Measurements from ENCODE around the gene NHEJ1. TPM values are rescaled to one million over a fixed set of nuclear protein-coding genes. Genes with fewer than 3 reads are reported as not detected.

NHEJ1 gene
- total RNA-seq, 1 experiment from 2014 or later = 20.8 TPM

DNA sequence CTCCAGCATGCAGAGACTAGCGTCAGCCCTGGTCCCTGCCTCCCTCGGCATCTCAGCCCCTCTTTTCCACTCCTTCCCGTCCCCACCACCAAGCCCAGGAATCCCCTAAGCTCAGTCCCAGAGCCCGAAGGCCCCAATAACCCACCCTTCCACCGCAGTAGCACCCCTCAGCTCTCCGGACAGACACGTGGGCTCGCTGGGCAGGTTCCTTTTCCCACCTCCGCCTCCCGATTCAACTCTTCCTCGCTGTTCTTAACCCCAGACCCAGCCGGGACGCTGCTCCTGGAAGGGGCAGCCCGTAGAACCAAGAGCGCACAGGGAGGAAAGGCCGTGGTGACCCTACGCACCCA is 101.3 kb downstream of the NHEJ1 start:
- Histone ChIP-seq H3K18ac (ENCODE audit: insufficient read length, low read depth, low read length) (no peak overlapping the region), H2BK5ac (ENCODE audit: insufficient read length, low read length) (no peak overlapping the region), H2BK120ac (ENCODE audit: low read depth, low read length, poor library complexity, severe bottlenecking) (no peak overlapping the region), H4K8ac (replicated peaks; ENCODE audit: insufficient read length, low read depth, low read length) (no peak overlapping the region), H3K23me2 (ENCODE audit: insufficient read length, low read depth, low read length, poor library complexity, severe bottlenecking) (peaks cover 3% of the 10 kb centered on the region), H4K20me1 (ENCODE audit: control insufficient read depth, insufficient read depth, insufficient read length) (no peaks in the 10 kb centered on the region), H3K56ac (ENCODE audit: insufficient read length, low read depth, low read length) (no peak overlapping the region), H2BK12ac (ENCODE audit: insufficient read length, low read depth, low read length) (no peak overlapping the region), H3K14ac (ENCODE audit: insufficient read depth, low read length) (no peak overlapping the region), H3K23ac (ENCODE audit: insufficient read length, low read depth, low read length) (no peak overlapping the region), H4K91ac (ENCODE audit: insufficient read length, low read depth, low read length) (no peak overlapping the region), H3K4me2 (ENCODE audit: insufficient read depth, insufficient read length, low read length) (no peak overlapping the region), H3K9me3 (ENCODE audit: control insufficient read depth, low read depth, low read length) (no peaks in the 10 kb centered on the region), H3T11ph (ENCODE audit: low read length) (no peak overlapping the region), H2AFZ (ENCODE audit: low read length) (no peak overlapping the region), H3K4me1 (ENCODE audit: insufficient read depth, low read length) (no peaks in the 10 kb centered on the region), H3K4ac (ENCODE audit: low read depth, low read length) (no peak overlapping the region), H3K27me3 (ENCODE audit: insufficient read depth, low read length) (peaks cover 71% of the 10 kb centered on the region), H3K79me1 (ENCODE audit: insufficient read depth, low read depth, low read length, poor library complexity, severe bottlenecking) (no peaks in the 10 kb centered on the region), H3K27ac (ENCODE audit: insufficient read length, low read depth, low read length) (no peak overlapping the region), H3K9ac (ENCODE audit: extremely low read depth, insufficient read length, low read length) (no peak overlapping the region), H2BK15ac (ENCODE audit: low read depth, low read length) (no peak overlapping the region), H3K79me2 (ENCODE audit: insufficient read depth, low read length) (no peaks in the 10 kb centered on the region), H4K5ac (ENCODE audit: insufficient read length, low read depth, low read length) (no peak overlapping the region), H2AK5ac (ENCODE audit: insufficient read length, low read length) (no peak overlapping the region), H2BK20ac (ENCODE audit: low read depth, low read length, poor library complexity, severe bottlenecking) (no peak overlapping the region)
- TF ChIP-seq, protein P1, sequence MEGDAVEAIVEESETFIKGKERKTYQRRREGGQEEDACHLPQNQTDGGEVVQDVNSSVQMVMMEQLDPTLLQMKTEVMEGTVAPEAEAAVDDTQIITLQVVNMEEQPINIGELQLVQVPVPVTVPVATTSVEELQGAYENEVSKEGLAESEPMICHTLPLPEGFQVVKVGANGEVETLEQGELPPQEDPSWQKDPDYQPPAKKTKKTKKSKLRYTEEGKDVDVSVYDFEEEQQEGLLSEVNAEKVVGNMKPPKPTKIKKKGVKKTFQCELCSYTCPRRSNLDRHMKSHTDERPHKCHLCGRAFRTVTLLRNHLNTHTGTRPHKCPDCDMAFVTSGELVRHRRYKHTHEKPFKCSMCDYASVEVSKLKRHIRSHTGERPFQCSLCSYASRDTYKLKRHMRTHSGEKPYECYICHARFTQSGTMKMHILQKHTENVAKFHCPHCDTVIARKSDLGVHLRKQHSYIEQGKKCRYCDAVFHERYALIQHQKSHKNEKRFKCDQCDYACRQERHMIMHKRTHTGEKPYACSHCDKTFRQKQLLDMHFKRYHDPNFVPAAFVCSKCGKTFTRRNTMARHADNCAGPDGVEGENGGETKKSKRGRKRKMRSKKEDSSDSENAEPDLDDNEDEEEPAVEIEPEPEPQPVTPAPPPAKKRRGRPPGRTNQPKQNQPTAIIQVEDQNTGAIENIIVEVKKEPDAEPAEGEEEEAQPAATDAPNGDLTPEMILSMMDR (conservative IDR thresholded peaks at IDR 0.05) = no peak
- DNase-seq = no peak
- Mint-ChIP-seq H3K4me3 (peak overlapping the region in 1 of 2 experiments; percentile 75; a peak in 3 of 5 replicates), H3K27ac (peak overlapping the region in 1 of 3 experiments; percentile 93; a peak in 1 of 7 replicates), H3K9me3 (peaks cover 0 to 3% of the 10 kb centered on the region in 2 experiments; a peak in 2 of 5 replicates), H3K27me3 (ENCODE audit: low read depth) (peaks cover 93% of the 10 kb centered on the region), H3K36me3 (ENCODE audit: insufficient read depth in 1 of 3, low read depth in 3 of 3) (no peaks in the 10 kb centered on the region), H3K4me1 (peaks cover 29 to 42% of the 10 kb centered on the region in 2 experiments)
- WGBS (ENCODE audit: extremely low coverage, insufficient read length, low lambda C conversion rate) = no CpG with 5 or more reads among the region's 17 CpGs

All from H9 (cell line).